Liver (tissue), 3 donors: ENCODE data around the gene CAMSAP3.

Source experiments
- CTCF ChIP-seq: fragments of 150-350 bp; IDR thresholded peaks from 2 replicates; pipeline ENCODE4 v1.5.1; 2017; ENCODE audit warnings: improper control_type of control experiment, low read depth, low read length; ENCODE audit not compliant: missing input control
- FOXA1 ChIP-seq: IDR thresholded peaks from 2 replicates; pipeline ENCODE4 v1.6.1; 2016; ENCODE audit warnings: antibody characterized with exemption
- GABPA ChIP-seq, 2 donors: IDR thresholded peaks in 1 of 2; conservative IDR thresholded peaks in 1 of 2; 2 replicates each; pipeline ENCODE4 v1.6.1; 2016; ENCODE audit warnings: antibody characterized with exemption in 2 of 2, mild to moderate bottlenecking in 1 of 2, moderate library complexity in 1 of 2
- HNF4A ChIP-seq, 2 donors: conservative IDR thresholded peaks; 2 replicates each; pipeline ENCODE4 v1.6.1; 2016; ENCODE audit warnings: antibody characterized with exemption in 2 of 2, mild to moderate bottlenecking in 2 of 2
- JUND ChIP-seq, 2 donors: IDR thresholded peaks; 2 replicates each; pipeline ENCODE4 v1.6.1; 2016; ENCODE audit warnings: antibody characterized with exemption in 2 of 2
- MAX ChIP-seq: IDR thresholded peaks from 2 replicates; pipeline ENCODE4 v1.6.1; 2016; ENCODE audit warnings: antibody characterized with exemption
- NR2F2 ChIP-seq: IDR thresholded peaks from 2 replicates; pipeline ENCODE4 v1.6.1; 2016; ENCODE audit warnings: antibody characterized with exemption
- RAD21 ChIP-seq, 2 donors: IDR thresholded peaks; 2 replicates each; pipeline ENCODE4 v1.6.1; 2016; ENCODE audit warnings: antibody characterized with exemption in 2 of 2, mild to moderate bottlenecking in 2 of 2
- REST ChIP-seq: IDR thresholded peaks from 2 replicates; pipeline ENCODE4 v1.6.1; 2016; ENCODE audit warnings: antibody characterized with exemption, mild to moderate bottlenecking
- SP1 ChIP-seq: IDR thresholded peaks from 2 replicates; pipeline ENCODE4 v1.6.1; 2018; ENCODE audit warnings: antibody characterized with exemption, mild to moderate bottlenecking
- TAF1 ChIP-seq: conservative IDR thresholded peaks from 2 replicates; pipeline ENCODE4 v1.6.1; 2016; ENCODE audit warnings: antibody characterized with exemption, mild to moderate bottlenecking
- donor health status: healthy.
- donor health status: healthy.

- TF ChIP-seq TAF1 (no peak), CTCF (no peak), RAD21 (IDR thresholded peaks at IDR 0.05) (no peak), GABPA (IDR thresholded peaks at IDR 0.05 in 1 of 2, conservative IDR thresholded peaks at IDR 0.05 in 1 of 2) (no peak), MAX (no peak), NR2F2 (no peak), JUND (IDR thresholded peaks at IDR 0.05) (no peak), REST (no peak), FOXA1 (no peak), SP1 (no peak), HNF4A (conservative IDR thresholded peaks at IDR 0.05) (no peak)
Measured at GRCh38 chr19:7570761-7571160, 24.9 kb upstream of the CAMSAP3 start.
